HG02798 (cell line): ENCODE measurements around the gene ALKBH2.
A peak's percentile ranks its signal among the peaks of the same experiment; 100 is the strongest.
"Not testable (repeated sequence)": the region's sequence is repeated elsewhere in the genome, so short reads cannot be mapped to it uniquely, and the experiment has no call there.

Experiments
- ATAC-seq: cut with Tn5 transposase; IDR thresholded peaks from one replicate; pipeline ENCODE4 v1.9.1; 2021; ENCODE audit warnings: mild to moderate bottlenecking; ENCODE audit not compliant: unreplicated experiment, poor library complexity

Gene ALKBH2

DNA sequence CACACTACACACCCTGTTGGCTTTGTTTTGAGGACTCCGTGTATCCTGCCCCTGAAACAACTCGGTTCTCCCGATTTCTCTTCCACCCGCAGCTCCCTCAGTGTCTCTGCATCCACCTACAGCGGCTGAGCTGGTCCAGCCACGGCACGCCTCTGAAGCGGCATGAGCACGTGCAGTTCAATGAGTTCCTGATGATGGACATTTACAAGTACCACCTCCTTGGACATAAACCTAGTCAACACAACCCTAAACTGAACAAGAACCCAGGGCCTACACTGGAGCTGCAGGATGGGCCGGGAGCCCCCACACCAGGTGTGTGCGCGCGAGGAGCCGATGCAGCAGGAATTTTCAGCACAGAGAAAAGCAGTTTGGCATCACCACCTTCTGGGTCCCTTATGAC lies 10.5 kb downstream of the ALKBH2 start:
- no peak for ATAC-seq

DNA sequence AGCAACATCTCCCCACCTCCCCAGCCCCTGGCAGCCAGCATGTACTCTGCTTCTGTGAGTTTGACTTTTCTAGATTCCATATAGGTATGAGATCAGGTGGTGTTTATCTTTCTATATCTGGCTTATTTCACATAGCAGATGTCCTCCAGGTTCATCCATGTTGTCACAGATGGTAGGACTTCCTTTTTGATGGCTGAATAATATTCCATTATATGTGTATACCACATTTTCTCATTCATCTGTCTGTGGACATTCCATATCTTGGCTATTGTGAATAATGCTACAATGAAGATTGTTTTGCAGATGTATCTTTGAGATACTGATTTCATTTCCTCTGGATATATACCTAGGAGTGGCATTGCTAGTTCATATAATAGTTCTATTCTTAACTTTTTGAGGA lies 18.4 kb downstream of the ALKBH2 start:
- no peak for ATAC-seq

DNA sequence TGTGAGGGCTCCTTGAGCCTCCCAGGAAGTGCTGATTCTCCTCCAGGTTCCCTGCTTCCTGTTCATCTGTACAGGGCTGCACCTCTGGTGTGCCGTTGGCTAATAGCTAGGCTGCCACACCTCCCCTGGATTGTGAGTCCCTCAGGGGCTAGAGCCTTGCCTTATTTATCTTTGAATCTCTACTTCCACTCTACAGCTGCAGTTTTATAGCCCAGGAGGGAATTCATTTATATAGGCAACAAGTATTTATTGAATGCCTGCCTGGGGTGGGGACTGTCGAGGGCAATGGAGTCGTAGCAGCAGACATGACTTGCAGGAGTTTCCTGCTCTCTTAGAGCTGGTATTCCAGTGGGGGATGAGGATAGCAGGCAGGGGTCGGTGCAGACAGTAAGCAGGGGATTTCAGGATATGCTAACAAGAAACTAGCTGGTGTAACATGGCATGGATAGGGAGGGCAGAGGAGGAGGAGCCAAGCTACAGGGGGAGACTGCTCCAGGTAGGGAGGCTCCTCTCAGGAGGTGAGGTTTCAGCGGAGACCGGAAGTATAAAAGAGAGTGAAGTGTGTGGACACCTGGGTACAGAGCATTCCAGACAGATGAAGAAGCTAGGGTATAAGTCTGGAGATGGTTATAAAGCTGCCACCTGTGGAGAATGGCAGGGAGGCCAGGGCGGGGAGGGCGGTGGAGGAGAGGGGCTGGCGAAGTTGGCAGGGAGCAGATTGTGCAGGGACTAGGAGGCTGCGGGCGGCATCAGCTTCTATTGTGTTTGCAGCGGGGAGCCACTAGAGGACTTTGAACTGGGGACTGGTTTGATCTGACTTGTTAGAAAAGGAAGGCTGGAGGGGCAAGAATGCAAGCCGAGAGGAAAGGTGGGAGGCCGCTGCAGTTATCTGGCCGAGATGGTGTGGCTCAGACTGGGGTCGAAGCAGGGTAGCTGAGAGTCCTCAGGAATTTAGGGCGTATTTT lies 23.7 kb downstream of the ALKBH2 start:
- ATAC-seq = no peak

DNA sequence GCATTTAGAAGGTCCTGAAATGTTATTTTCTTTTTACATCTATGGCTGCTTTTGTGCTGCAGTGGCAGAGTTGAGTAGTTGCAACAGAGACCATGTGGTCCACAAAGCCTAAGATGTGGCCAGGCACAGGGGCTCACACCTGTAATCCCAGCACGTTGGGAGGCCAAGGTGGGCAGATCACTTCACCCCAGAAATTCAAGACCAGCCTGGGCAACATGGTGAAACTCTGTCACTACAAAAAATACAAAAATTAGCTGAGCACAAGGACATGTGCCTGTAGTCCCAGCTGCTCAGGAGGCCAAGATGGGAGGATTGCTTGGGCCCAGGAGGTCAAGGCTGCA lies 27.4 kb downstream of the ALKBH2 start:
- no peak for ATAC-seq

DNA sequence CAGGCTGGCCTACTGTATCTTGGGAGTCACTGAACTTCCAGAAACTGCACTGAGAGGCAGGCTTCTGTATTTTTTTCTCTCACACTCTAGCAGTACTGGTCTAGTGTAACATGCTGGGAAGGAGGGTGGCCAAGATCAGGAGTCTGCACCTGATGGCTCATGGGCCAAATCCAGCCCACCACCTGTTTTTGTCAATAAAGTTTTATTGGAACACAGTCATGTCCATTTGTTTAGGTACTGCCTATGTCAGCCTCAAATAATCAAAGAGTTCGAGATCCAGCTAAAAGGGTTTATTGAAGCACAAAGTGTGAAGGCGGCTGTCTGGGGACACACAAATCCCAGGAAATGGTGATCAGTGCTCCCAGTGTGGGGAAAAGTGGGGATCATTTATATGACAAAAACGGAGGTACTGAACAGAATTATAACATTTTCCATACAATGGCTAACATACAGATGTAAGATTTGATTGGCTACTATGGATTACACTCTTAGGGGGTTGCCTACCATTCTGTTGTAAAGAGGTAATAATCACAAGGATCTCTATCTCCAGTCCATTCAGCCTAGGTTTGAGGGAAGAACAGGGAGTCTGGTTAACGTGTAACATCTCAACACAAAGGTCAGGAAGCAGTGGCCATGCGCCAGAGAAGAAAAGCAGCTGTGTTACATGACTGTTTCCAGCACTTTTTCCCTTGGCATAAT lies 28.0 kb downstream of the ALKBH2 start:
- ATAC-seq = no peak

DNA sequence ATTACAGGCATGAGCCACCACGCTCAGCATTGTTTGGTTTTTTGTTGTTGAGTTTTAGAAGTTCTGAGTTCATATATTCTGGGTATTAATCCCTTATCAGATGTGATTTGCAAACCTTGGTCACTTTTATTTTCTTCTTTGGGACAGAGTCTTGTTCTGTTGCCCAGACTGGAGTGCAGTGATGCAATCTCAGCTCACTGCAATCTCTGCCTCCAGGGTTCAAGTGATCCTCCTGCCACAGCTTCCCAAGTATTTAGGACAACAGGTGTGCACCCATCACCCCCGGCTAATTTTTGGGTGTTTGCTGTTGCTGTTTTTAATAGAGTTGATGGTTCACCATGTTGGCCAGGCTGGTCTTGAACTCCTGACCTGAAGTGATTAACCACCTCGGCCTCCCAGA lies 29.1 kb downstream of the ALKBH2 start:
- no peak for ATAC-seq

DNA sequence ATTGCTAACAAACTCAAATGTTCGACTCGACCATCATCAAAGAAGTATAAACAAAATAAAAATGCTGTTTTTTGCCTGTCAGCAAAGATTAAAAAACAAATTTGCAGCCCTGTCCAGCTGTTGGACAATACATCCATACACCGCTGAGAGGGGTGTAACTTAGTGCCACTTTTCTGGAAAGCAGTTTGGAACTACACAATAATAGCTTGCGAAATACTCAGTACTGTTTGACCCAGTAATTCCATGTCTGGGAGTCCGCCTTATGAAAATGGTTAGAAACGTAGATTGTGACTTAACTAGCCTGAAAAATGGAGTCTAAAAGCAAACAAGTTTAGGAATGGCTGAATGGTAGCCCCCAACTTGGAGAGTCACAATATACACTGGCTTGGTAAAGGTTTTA lies 34.5 kb downstream of the ALKBH2 start:
- ATAC-seq = no peak

DNA sequence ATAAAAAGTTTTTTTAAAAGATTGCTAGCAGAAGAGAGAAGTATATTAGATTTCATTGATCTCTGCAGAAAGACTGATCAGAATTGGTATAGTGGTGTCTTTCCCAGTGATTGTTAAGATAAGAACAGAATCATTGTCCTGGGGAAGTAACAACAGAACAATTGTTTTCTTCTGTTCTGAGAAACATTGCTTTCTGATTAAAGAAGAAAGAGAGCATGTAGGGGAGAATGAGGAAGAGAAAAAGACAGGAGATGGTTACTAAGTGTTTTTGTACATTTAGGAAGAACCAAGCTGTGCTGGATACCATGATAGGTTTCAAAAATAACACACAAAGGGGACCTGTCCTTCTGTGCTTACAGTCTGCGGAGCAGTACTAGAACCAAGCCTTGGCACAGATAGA lies 35.9 kb downstream of the ALKBH2 start:
- ATAC-seq = no peak

DNA sequence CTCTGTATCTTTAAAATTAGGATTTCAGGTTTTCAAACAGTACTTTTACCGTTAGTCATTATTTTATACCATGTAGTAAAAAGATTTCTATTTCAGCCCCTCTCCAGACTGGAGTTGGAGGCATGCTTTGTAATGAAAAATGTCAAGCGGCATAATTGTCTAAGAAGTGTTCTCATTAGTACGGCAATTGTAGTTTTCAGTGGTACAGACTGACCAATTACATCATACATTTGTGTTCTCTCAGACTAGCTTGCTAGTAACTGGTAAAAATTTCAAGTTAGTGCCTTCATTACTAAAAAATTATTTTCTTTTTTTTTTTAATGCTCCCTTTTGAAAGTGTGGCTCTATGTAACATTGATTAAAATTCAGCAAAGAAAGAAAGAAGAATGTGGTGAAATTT lies 36.4 kb downstream of the ALKBH2 start:
- no peak for ATAC-seq

DNA sequence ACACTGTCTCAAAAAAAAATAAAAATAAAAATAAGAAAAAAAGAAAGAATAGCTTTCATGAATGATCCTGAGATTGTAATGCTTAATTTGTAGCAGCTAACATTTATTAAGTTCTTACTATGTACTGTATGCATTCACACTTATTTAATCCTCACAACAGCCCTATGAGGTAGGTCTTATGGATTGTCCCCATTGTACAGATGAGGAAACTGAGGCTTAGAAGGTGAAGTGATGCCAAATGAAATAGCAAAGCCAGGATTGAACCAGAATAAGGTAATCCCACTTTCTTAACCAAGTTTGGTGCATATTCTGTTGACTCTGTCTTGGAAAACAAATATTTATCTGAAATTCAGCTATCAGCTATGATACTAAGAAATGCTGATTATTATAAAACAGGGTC lies 38.8 kb downstream of the ALKBH2 start:
- ATAC-seq = no peak

DNA sequence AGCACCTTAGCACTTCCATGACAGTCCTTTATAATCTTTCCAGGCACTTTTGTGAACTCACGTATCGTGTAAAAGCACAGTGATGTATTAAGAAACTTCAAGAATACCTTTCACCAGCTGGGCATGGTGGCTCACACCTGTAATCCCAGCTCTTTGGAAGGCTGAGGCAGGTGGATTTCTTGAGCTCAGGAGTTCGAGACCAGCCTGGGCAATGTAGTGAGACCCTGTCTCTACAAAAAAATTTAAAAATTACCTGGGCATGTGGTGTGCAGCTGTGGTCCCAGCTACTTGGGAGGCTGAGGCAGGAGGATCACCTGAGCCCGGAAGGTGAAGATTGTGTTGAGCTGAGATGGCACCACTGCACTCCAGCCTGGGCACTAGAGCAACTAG lies 39.2 kb downstream of the ALKBH2 start:
- not testable (repeated sequence) for ATAC-seq

DNA sequence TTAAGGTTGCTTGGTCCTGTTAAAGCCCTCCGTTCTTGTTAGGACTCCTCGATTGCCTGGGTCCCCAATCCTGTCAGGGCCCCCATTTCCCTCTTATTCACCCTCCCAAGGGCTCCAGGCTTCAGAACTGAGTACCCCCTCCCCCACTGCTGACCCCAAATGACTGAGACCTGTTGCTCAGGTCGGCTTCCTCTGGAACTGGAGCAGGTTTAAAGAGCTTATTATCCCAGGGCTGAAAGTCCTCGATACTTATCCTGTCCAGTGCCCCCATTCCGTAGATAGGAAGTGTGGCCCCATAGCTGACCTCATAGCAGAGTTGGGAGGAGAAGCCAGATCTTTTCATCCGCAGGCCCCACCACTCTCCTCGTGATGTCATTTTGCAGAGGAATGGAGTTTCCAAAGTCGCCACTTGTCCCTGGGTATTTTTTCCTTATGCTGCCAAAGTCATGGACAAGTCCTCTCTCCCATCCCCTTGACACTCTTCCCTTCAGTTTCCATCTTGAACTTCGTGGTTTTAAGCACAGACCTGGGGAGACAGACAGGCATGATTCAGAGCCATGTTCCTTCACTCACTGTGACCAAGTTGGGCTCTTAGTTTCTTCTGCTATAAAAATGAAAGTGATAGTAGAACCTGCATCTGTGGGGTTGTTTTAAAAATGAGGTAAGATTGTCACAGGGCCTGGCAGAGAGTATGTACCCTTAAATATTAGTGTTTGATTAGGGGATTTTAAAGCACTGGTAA lies 39.7 kb downstream of the ALKBH2 start:
- ATAC-seq = peak; percentile 44

DNA sequence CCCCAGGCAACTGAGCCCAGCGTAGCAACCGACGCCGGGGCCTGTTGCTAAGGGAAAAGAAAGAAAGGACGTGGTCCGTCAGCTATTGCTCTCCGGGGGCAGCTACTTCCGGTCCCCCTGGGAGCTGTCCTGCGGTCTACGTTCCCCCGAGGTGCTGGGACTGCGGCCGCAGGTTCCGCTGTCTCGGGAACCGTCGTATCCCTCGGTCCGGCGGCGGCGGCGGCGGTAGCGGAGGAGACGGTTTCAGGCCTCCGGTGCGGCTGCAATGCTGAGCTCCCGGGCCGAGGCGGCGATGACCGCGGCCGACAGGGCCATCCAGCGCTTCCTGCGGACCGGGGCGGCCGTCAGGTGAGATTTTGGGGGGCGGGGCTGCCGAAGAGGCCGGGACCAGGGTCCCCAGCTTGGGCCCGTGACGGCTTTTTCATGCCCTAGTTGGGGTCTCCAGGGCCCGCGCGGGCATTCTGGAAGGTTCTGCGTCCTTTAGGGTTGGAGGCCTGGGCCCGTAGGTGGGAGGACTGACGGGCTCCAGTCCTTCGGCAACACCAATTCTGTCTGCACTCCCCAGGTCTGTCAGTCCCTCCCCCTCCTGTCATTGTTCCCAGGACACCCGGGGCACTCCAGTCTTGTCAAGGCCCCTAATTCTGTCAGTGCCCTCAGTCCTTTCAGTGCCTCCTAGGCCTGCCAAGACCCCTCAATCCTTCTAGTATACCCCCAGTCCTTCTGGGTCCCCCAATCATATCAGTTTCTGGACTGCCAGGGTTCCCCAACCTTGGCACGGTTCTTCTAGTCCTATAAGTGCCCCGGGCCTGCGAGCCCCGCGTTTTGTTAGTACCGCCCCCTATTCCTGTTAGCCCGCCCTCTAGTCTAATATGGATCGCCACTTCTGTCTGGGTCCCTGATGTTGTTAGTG lies 40.6 kb downstream of the ALKBH2 start, which contains the start of gene USP30:
Gene USP30 (plus strand): TSS at position 163 of the 910 bp plus-strand sequence. CDS start 103 bp downstream, at position 266.
- ATAC-seq = peak; percentile 81

DNA sequence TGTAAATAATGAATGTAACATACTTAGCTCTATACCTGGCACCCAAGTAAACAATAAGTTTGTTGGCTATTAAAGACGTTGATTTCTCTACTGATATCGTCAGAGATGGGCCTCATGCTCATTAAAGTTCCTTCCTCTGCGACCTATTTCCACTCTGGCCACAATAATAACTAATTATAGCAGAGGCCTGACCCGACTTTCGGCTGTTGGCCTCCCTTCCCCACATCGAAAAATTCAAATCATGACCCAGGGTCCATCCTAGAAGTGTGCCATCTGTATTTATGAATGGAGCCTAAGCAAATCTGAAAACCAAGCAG lies 41.2 kb downstream of the ALKBH2 start:
- no peak for ATAC-seq

DNA sequence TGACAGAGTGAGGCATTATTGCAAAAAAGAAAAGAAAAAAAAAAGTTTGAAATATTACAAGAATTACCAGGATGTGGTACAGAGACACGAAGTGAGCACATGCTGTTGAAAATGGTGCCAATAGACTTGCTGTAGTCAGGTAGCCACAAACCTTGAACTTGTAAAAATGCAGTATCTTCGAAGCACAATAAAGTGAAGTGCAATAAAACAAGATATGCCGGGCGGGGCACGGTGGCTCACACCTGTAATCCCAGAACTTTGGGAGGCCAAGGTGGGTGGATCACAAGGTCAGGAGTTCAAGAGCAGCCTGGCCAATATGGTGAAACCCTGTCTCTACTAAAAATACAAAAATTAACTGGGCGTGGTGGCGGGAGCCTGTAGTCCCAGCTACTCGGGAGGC lies 43.5 kb downstream of the ALKBH2 start:
- not testable (repeated sequence) for ATAC-seq

DNA sequence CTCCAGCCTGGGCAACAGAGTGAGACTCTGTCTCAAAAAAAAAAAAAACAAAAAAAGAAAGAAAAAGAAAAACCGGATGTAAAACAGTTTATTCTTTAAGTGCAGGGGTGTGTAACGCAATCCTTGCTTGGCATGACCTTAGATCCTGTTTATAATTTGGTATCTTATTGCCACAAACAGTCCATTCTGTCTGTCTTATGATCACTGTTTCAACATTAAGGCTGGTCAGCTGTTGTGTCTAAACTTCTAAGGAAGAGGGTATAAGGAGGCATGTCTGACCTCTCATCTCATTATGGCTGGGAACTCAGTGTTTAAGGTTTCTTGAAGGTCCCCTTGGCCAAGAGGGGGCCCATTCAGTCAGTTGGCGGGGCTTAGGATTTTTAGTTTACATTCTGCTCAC lies 44.6 kb downstream of the ALKBH2 start:
- ATAC-seq = not testable (repeated sequence)

DNA sequence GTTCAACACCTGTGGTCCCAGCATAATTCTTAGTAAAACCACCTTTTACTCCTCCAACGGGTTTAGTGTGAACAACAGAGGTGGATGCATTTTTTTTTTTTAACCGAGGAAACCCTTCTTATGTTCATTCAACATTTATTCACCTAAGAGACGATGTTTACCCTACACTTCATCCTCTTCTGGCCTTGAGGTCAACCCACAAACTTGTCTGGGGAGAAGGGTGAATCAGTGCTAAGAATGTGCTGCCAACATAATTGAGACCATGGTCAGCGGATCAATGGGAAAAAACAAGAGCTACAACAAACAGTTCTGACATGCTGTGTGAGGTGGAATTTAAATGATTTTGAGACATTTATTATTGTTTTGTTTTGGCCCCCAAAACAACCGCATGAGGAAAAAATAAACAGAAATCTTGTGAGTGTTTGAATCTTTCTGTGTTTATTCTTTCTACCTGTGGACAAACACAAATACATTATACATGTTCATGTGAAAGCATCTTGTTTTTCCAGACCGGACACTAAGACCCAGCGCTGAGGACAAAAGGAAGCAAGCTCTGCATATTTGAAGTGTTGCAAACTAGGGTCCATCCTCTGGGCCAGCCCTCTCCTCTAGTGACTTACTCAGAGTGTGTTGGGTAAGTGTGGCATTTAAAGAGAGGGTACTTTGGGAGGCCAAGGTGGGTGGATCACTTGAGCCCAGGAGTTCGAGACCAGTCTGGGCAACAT lies 46.0 kb downstream of the ALKBH2 start:
- no peak for ATAC-seq

DNA sequence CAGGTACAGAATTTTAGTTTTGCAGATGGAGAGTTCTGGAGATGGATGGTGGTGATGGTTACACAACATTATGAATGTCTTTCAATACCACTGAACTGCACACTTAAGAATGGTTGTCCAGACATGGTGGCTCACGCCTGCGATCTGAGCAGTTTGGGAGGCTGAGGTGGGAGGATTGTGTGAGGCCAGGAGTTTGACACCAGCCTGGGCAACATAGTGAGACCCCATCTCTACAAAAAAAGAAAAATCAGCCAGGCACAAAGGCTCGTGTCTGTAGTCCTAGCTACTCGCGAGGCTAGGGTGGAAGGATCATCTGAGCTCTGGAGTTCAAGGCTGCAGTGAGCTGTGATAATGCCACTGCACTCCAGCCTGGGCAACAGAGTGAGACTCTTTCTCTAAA lies 49.0 kb downstream of the ALKBH2 start:
- no peak for ATAC-seq
